Spleen (tissue), 11 donors: Measurements from ENCODE around the gene OR13C3. TPM values are rescaled to one million over a fixed set of nuclear protein-coding genes. Genes with fewer than 3 reads are reported as not detected.

Source experiments
- DNase-seq: peaks from one replicate; pipeline ENCODE4 v3.0.0-alpha.2; 2020
- H3K27ac ChIP-seq, 8 donors: fragments of 200-600 bp; sonication (generic) in 7 of 8; 1 replicate in 4 of 8; 2 replicates in 4 of 8; pipeline versions ENCODE4 v1.5.0 to v1.8.0; 2016 to 2021; ENCODE audit warnings: inconsistent platforms in 4 of 8, mild to moderate bottlenecking in 4 of 8, moderate library complexity in 1 of 8
- H3K27me3 ChIP-seq, 7 donors: fragments of 200-600 bp; sonication (generic) in 6 of 7; replicated peaks in 1 of 7; 1 replicate in 4 of 7; 2 replicates in 3 of 7; pipeline versions ENCODE4 v1.5.0 to v1.8.0; 2016 to 2021; ENCODE audit warnings: inconsistent platforms in 3 of 7, mild to moderate bottlenecking in 1 of 7
- H3K36me3 ChIP-seq, 6 donors: fragments of 200-600 bp; sonication (generic) in 5 of 6; 1 replicate in 4 of 6; 2 replicates in 2 of 6; pipeline versions ENCODE4 v1.5.0 to v1.8.0; 2016 to 2021; ENCODE audit warnings: inconsistent platforms in 2 of 6
- H3K4me1 ChIP-seq, 6 donors: fragments of 200-600 bp; sonication (generic) in 5 of 6; 1 replicate in 3 of 6; 2 replicates in 3 of 6; pipeline versions ENCODE4 v1.5.0 to v1.8.0; 2016 to 2021; ENCODE audit warnings: inconsistent platforms in 3 of 6
- H3K4me3 ChIP-seq, 8 donors: fragments of 200-600 bp; sonication (generic) in 7 of 8; 1 replicate in 4 of 8; 2 replicates in 4 of 8; pipeline versions ENCODE4 v1.5.0 to v1.8.0; 2016 to 2021; ENCODE audit warnings: inconsistent platforms in 4 of 8, mild to moderate bottlenecking in 4 of 8, moderate library complexity in 2 of 8
- H3K9me3 ChIP-seq, 8 donors: fragments of 200-600 bp; sonication (generic) in 7 of 8; 1 replicate in 4 of 8; 2 replicates in 4 of 8; pipeline versions ENCODE4 v1.5.0 to v1.8.0; 2016 to 2021; ENCODE audit warnings: inconsistent platforms in 4 of 8
- POLR2A ChIP-seq, 3 donors: fragments of 450-650 bp; IDR thresholded peaks; one replicate each; pipeline ENCODE4 v1.5.1; 2017; ENCODE audit warnings: antibody characterized with exemption in 3 of 3, mild to moderate bottlenecking in 1 of 3
- POLR2AphosphoS5 ChIP-seq, 3 donors: sonication (generic); formaldehyde crosslinking; IDR thresholded peaks; one replicate each; pipeline ENCODE4 v1.5.1; 2017; ENCODE audit warnings: antibody characterized with exemption in 3 of 3
- WGBS, 5 donors: extraction: QIAGEN DNeasy Blood & Tissue Kit in 3 of 5; methylation state at CpG; one replicate each; pipeline versions ENCODE4 v1.1.5 to v1.1.7; 2013 to 2018; 5-methylcytosine and 5-hydroxymethylcytosine counted together
- intact Hi-C: fragments of 100-400 bp; cut with DNase I; formaldehyde crosslinking; loops from one replicate; pipeline ENCODE4 v1.15.0; 2023; ENCODE audit warnings: low total_unique reads
- polyA plus RNA-seq, 3 donors: library from polyadenylated mRNA; stranded (reverse); fragments of 200-250 nt; gene quantifications; one replicate each; pipeline ENCODE4 v1.2.1, GENCODE V29; 2013
- total RNA-seq, 7 donors: library from RNA; depleted of rRNA in 3 of 7; stranded (reverse); fragments of >200 nt in 3 of 7; fragmentation: NEBNext Ultra II Directional in 4 of 7; extraction: Animal tissue kit (Norgen Biotek cat#: 25700) in 4 of 7; gene quantifications; one replicate each; pipeline versions ENCODE4 v1.1.0 to v1.2.1, GENCODE V29; 2016 to 2021
- TF ChIP-seq, protein P1 (sequence below), 11 experiments: fragments of 200-600 bp in 7 of 11; fragments of 450-650 bp in 4 of 11; sonication (generic) in 4 of 11; IDR thresholded peaks in 8 of 11; conservative IDR thresholded peaks in 3 of 11; 1 replicate in 7 of 11; 2 replicates in 4 of 11; pipeline versions ENCODE4 v1.4.0 to v1.8.0; 2016 to 2021; ENCODE audit warnings: antibody characterized with exemption in 11 of 11, inconsistent platforms in 4 of 11, mild to moderate bottlenecking in 1 of 11
- donor health status: healthy with polysubstance abuse.
- donor health status: DM: no; HTN: no; CAD: no; lungs with moderate emphysema.
- donor health status: DM: no; HTN: no; CAD: no.
- donor health status: Bipolar disorder and iron deficiency.
- donor health status: healthy.
- donor health status: DM: no; HTN: no; CAD: no.
- donor health status: DM: yes; HTN: yes; CAD: no.

Gene OR13C3
- total and polyA plus RNA-seq, 10 donors: not detected

DNA sequence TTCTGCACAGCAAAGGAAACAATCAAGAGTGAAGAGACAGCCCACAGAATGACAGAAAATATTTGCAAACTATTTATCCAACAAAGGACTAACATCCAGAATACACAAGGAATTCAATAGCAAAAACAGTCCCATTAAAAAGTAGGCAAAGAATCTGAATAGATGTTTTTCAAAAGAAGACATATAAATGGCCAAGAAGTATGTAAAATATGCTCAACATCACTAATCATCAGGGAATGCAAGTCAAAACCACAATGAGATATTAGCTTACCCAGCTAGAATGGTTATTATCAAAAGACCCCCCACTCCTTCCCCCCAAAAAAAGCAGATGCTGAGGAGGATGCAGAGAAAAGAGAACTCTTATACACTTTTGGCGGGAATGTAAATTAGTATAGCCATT lies 18.9 kb upstream of the OR13C3 start:
- WGBS, 5 donors: 83 to 97% (median 94%) methylated on average over 1 of the region's 1 CpG

DNA sequence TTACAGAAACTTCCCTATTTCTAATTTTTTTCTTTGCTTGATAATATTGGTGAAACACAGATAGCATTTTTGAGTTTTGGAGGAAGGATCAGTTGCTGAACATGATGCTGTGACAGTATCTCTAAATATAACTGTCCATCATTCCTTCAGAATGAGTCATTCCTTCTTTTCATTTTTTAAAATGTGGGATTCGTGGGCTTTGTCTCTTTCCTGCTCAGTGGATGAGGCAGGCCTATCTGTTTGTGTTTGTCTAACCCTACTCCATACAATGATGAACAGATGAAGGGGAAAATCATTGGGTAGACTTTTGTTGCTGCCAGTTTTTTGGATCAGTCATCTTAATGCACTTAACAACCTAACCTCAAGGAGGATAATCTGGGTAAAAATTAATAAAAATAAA lies 16.6 kb upstream of the OR13C3 start:
- Histone ChIP-seq H3K4me1 (no peaks in the 10 kb centered on the region), H3K36me3 (no peaks in the 10 kb centered on the region), H3K9me3 (peaks cover 0 to 18% (median 7%) of the 10 kb centered on the region in 8 donors), H3K27ac (no peak overlapping the region), H3K27me3 (no peaks in the 10 kb centered on the region), H3K4me3 (no peak overlapping the region)
- WGBS, 5 donors: 18 to 51% (median 44%) methylated on average over 1 of the region's 1 CpG
- TF ChIP-seq POLR2A (IDR thresholded peaks at IDR 0.05) (no peak), POLR2AphosphoS5 (IDR thresholded peaks at IDR 0.05) (no peak)
- TF ChIP-seq, protein P1, sequence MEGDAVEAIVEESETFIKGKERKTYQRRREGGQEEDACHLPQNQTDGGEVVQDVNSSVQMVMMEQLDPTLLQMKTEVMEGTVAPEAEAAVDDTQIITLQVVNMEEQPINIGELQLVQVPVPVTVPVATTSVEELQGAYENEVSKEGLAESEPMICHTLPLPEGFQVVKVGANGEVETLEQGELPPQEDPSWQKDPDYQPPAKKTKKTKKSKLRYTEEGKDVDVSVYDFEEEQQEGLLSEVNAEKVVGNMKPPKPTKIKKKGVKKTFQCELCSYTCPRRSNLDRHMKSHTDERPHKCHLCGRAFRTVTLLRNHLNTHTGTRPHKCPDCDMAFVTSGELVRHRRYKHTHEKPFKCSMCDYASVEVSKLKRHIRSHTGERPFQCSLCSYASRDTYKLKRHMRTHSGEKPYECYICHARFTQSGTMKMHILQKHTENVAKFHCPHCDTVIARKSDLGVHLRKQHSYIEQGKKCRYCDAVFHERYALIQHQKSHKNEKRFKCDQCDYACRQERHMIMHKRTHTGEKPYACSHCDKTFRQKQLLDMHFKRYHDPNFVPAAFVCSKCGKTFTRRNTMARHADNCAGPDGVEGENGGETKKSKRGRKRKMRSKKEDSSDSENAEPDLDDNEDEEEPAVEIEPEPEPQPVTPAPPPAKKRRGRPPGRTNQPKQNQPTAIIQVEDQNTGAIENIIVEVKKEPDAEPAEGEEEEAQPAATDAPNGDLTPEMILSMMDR (IDR thresholded peaks at IDR 0.05 in 8 of 11, conservative IDR thresholded peaks at IDR 0.05 in 3 of 11): no peak
- intact Hi-C loops: loop anchor here (10.0 kb wide), 1 partner anchor 62 kb away; the partner anchor contains the start of gene OR13C9
- DNase-seq: no peak

More for the DNA sequence above, 18.9 kb upstream of the OR13C3 start:
- Histone ChIP-seq H3K4me3 (no peak overlapping the region), H3K27me3 (no peaks in the 10 kb centered on the region), H3K27ac (no peak overlapping the region), H3K9me3 (peaks cover 0 to 32% (median 11%) of the 10 kb centered on the region in 8 donors), H3K4me1 (no peaks in the 10 kb centered on the region), H3K36me3 (no peaks in the 10 kb centered on the region)
- DNase-seq: no peak
- intact Hi-C loops: loop anchor here (10.0 kb wide), 1 partner anchor 59 kb away; the partner anchor contains the start of gene OR13C9
- no peak for TF ChIP-seq POLR2AphosphoS5 (IDR thresholded peaks at IDR 0.05)
- TF ChIP-seq, protein P1 (IDR thresholded peaks at IDR 0.05 in 8 of 11, conservative IDR thresholded peaks at IDR 0.05 in 3 of 11): no peak
- no peak for TF ChIP-seq POLR2A (IDR thresholded peaks at IDR 0.05)

DNA sequence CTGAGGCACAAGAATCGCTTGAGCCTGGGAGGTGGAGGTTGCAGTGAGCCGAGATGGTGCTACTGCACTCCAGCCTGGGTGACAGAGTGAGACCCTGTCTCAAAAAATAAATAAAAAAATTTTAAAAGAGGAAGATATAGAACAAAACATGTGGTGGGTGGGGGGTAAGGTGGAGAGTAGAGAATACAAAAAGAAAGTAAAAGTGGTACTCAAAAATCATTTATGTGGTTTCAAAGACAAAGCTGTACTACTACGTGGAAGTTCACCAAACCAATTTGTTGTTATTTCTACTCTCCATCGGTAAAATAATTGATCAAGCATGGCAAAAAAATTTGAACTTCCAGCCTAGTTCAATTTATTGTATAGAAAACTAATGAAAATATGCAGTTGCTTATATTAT lies 8.0 kb upstream of the OR13C3 start:
- no peak overlapping the region for H3K27ac ChIP-seq
- no peaks in the 10 kb centered on the region for H3K9me3 ChIP-seq
- 82 to 88% (median 87%) methylated on average over 4 of the region's 4 CpGs for WGBS, 5 donors
- no peaks in the 10 kb centered on the region for H3K4me1 ChIP-seq
- TF ChIP-seq, protein P1 (IDR thresholded peaks at IDR 0.05 in 8 of 11, conservative IDR thresholded peaks at IDR 0.05 in 3 of 11): no peak
- TF ChIP-seq POLR2A (IDR thresholded peaks at IDR 0.05) (no peak), POLR2AphosphoS5 (IDR thresholded peaks at IDR 0.05) (no peak)
- no peaks in the 10 kb centered on the region for H3K27me3 ChIP-seq
- no peak for DNase-seq
- no peaks in the 10 kb centered on the region for H3K36me3 ChIP-seq
- no peak overlapping the region for H3K4me3 ChIP-seq
- intact Hi-C loops: loop anchor here (10.0 kb wide), 1 partner anchor 50 kb away; the partner anchor contains the start of gene OR13C5

DNA sequence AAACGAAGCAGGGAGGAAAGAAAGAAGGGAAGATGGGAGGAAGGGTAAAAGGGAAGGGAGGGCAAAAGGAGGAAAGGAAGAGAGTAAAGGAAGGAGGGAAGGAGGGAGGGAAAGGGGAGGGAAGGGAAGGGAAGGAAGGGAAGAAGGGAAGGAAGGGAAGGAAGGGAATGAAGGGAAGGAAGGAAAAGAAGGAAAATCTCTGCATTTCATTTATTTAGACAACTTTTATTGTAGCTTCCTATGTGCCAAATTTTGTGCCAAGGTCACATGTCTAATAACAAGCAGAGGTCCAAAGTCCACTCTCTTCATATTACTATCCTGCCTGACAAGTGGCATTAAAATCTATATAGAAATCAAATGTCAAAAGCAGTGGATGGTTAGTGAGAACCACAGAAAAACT lies 2.6 kb upstream of the OR13C3 start:
- H3K27ac ChIP-seq: no peak overlapping the region
- TF ChIP-seq, protein P1 (IDR thresholded peaks at IDR 0.05 in 8 of 11, conservative IDR thresholded peaks at IDR 0.05 in 3 of 11): no peak
- no peak for TF ChIP-seq POLR2AphosphoS5 (IDR thresholded peaks at IDR 0.05)
- no peak for TF ChIP-seq POLR2A (IDR thresholded peaks at IDR 0.05)

More for the DNA sequence above, 2.6 kb upstream of the OR13C3 start:
- no peaks in the 10 kb centered on the region for H3K4me1 ChIP-seq
- intact Hi-C loops: no loop called here
- no peaks in the 10 kb centered on the region for H3K36me3 ChIP-seq
- no peak overlapping the region for H3K4me3 ChIP-seq
- H3K9me3 ChIP-seq: no peaks in the 10 kb centered on the region
- DNase-seq: no peak
- H3K27me3 ChIP-seq: no peaks in the 10 kb centered on the region
- 26 to 57% (median 35%) methylated on average over 1 of the region's 1 CpG for WGBS, 5 donors
